K562 (cell line): ENCODE data around the gene FMNL2. TPM values are rescaled to one million over a fixed set of nuclear protein-coding genes. Genes with fewer than 3 reads are reported as not detected.
A peak's percentile ranks its signal among the peaks of the same experiment; 100 is the strongest.

Experiments used
- ATAC-seq: fragments of 200-7000 bp; cut with Tn5 transposase; 3 replicates; pipeline ENCODE4 v1.9.1; 2020; ENCODE audit warnings: moderate library complexity
- BruUV-seq: library from RNA; stranded (reverse); fragments of 400-500 nt; replicated peaks from 2 replicates; lab custom pipeline; 2021; lab: Mats Ljungman, UMichigan
- CTCF ChIA-PET: fragments of 300-600 bp; formaldehyde crosslinking; extraction: SDS; loops from one replicate; lab custom pipeline; 2021; ENCODE audit warnings: low intra/inter-chr PET ratio; lab: Yijun Ruan, JAX
- POLR2A ChIA-PET: fragments of 300-600, 350-650 bp; sonication (Branson Sonifier 250); formaldehyde crosslinking; extraction: SDS; loops from one replicate; lab custom pipeline; 2021; ENCODE audit warnings: antibody characterized with exemption, inconsistent platforms; lab: Yijun Ruan, JAX
- DNase-seq, 4 experiments: peaks; one replicate each; pipeline versions ENCODE4 v3.0.0 to v3.0.0-alpha.2; 2011 to 2018; ENCODE audit warnings: low spot score in 3 of 4, mixed read lengths in 3 of 4; ENCODE audit errors: extremely low read depth in 1 of 4
- FAIRE-seq: peaks from 2 replicates; lab custom pipeline; 2011; peaks lifted over from hg19 to GRCh38; lab: Jason Lieb, UNC
- H2AFZ ChIP-seq: 2 replicates; pipeline ENCODE4 v1.6.0; 2011; ENCODE audit warnings: low read depth, low read length, control low read depth, inconsistent platforms
- H3K27ac ChIP-seq: fragments of 200-600 bp; 3 replicates; pipeline ENCODE4 v1.8.0; 2011; ENCODE audit warnings: low read depth, mild to moderate bottlenecking, control low read depth, inconsistent platforms, low read length, moderate library complexity, mixed read lengths; ENCODE audit errors: extremely low read depth
- H3K27me3 ChIP-seq, 2 experiments: fragments of 300-600 bp in 1 of 2; 2 replicates in 1 of 2; 3 replicates in 1 of 2; pipeline versions ENCODE4 v1.6.0 to v1.8.0; 2011; ENCODE audit warnings: inconsistent platforms in 2 of 2, low read length in 2 of 2, mild to moderate bottlenecking in 1 of 2, mixed read lengths in 1 of 2, moderate library complexity in 1 of 2; ENCODE audit not compliant: control insufficient read depth in 2 of 2, insufficient read depth in 2 of 2
- H3K36me3 ChIP-seq: fragments of 300-600 bp; 3 replicates; pipeline ENCODE4 v1.8.0; 2011; ENCODE audit warnings: mild to moderate bottlenecking, low read length, inconsistent platforms; ENCODE audit not compliant: control insufficient read depth, insufficient read depth
- H3K4me1 ChIP-seq, 2 experiments: fragments of 200-600 bp in 1 of 2; replicated peaks in 1 of 2; 2 replicates in 1 of 2; 3 replicates in 1 of 2; pipeline versions ENCODE4 v1.5.1 to v1.8.0; 2011; ENCODE audit warnings: inconsistent platforms in 2 of 2, low read length in 2 of 2, mild to moderate bottlenecking in 1 of 2, mixed read lengths in 1 of 2, moderate library complexity in 1 of 2; ENCODE audit not compliant: control insufficient read depth in 2 of 2, insufficient read depth in 2 of 2
- H3K4me2 ChIP-seq: 2 replicates; pipeline ENCODE4 v1.6.1; 2011; ENCODE audit warnings: low read length, control low read depth, inconsistent platforms, mixed read lengths; ENCODE audit not compliant: insufficient read depth
- H3K4me3 ChIP-seq: fragments of 200-600 bp; sonication (generic), shearing (Covaris generic); 2 replicates; pipeline ENCODE4 v1.5.1; 2016; ENCODE audit warnings: control low read depth, inconsistent platforms
- H3K79me2 ChIP-seq: fragments of 200-600 bp; 3 replicates; pipeline ENCODE4 v1.8.0; 2011; ENCODE audit warnings: low read length, inconsistent platforms; ENCODE audit not compliant: control insufficient read depth, insufficient read depth
- H3K9ac ChIP-seq, 2 experiments: 2 replicates each; pipeline versions ENCODE4 v1.6.0 to v1.6.1; 2011; ENCODE audit warnings: low read depth in 2 of 2, low read length in 2 of 2, control low read depth in 1 of 2, inconsistent platforms in 1 of 2, mild to moderate bottlenecking in 1 of 2, mixed read lengths in 1 of 2; ENCODE audit not compliant: insufficient read depth in 1 of 2
- H3K9me1 ChIP-seq: one replicate; pipeline ENCODE4 v1.6.0; 2011; ENCODE audit warnings: inconsistent platforms, mild to moderate bottlenecking, low read length, moderate library complexity; ENCODE audit not compliant: control insufficient read depth, insufficient read depth
- H3K9me3 ChIP-seq: replicated peaks from 2 replicates; pipeline ENCODE4 v1.5.1; 2011; ENCODE audit warnings: low read depth, low read length, inconsistent platforms; ENCODE audit not compliant: control insufficient read depth, insufficient read depth
- H4K20me1 ChIP-seq: replicated peaks from 2 replicates; pipeline ENCODE4 v1.6.1; 2011; ENCODE audit warnings: low read length, inconsistent platforms, mixed read lengths; ENCODE audit not compliant: control insufficient read depth, insufficient read depth
- ARNT ChIP-seq, 2 experiments: fragments of 450-650 bp; IDR thresholded peaks; 2 replicates each; pipeline ENCODE4 v1.6.1; 2016; ENCODE audit warnings: mild to moderate bottlenecking in 1 of 2
- C11orf30 ChIP-seq: fragments of 450-650 bp; IDR thresholded peaks from 2 replicates; pipeline ENCODE4 v1.6.1; 2016; ENCODE audit warnings: low read depth, mild to moderate bottlenecking
- IFI16 ChIP-seq: fragments of 250-450 bp; sonication (Bioruptor Pico); IDR thresholded peaks from 2 replicates; pipeline ENCODE4 v2.1.2; 2022; ENCODE audit warnings: mild to moderate bottlenecking, inconsistent platforms
- KDM4B ChIP-seq, 2 experiments: fragments of 450-650 bp in 1 of 2; sonication (generic) in 1 of 2; IDR thresholded peaks; 2 replicates each; pipeline ENCODE4 v1.6.1; 2016 to 2017; ENCODE audit warnings: borderline replicate concordance in 2 of 2, antibody characterized with exemption in 1 of 2, low read depth in 1 of 2, mild to moderate bottlenecking in 1 of 2
- MAFG ChIP-seq: fragments of 450-650 bp; conservative IDR thresholded peaks from 2 replicates; pipeline ENCODE4 v1.6.1; 2016; ENCODE audit warnings: missing genetic modification characterization, missing compliant biosample characterization
- THAP12 ChIP-seq: fragments of 250-450 bp; sonication (Bioruptor Pico); IDR thresholded peaks from 2 replicates; pipeline ENCODE4 v1.9.0; 2021; ENCODE audit warnings: mild to moderate bottlenecking, inconsistent platforms
- ZNF184 ChIP-seq: sonication (generic); formaldehyde crosslinking; IDR thresholded peaks from 2 replicates; pipeline ENCODE4 v1.5.0; 2020; ENCODE audit warnings: missing genetic modification reagents
- ZNF316 ChIP-seq: fragments of 450-650 bp; IDR thresholded peaks from 2 replicates; pipeline ENCODE4 v1.6.1; 2016
- WGBS: fragments of 100-300 bp; shearing (Covaris generic); methylation state at CpG from one replicate; pipeline ENCODE4 v1.1.6; 2016; ENCODE audit warnings: low coverage, mixed read lengths; ENCODE audit not compliant: insufficient coverage; ENCODE audit errors: missing lambda C conversion rate; 5-methylcytosine and 5-hydroxymethylcytosine counted together
- in situ Hi-C: fragments of 300-500 bp; cut with MboI; formaldehyde crosslinking; loops from 4 replicates; pipeline ENCODE4 v1.15.0; 2018; ENCODE audit warnings: inconsistent platforms, mixed read lengths
- intact Hi-C: fragments of 100-400 bp; cut with micrococcal nuclease; formaldehyde crosslinking; loops from 2 replicates; pipeline ENCODE4 v1.14.2; 2022
- polyA plus RNA-seq, 8 experiments: library from polyadenylated mRNA; depleted of rRNA in 4 of 8; stranded (reverse) in 5 of 8; unstranded in 3 of 8; fragments of >200 nt; fragmentation: Nextera tagmentation in 2 of 8; fragmentation: Illumina TruSeq in 1 of 8; extraction: Ambion mirVana in 2 of 8; extraction: Trizol in 1 of 8; gene quantifications; 2 replicates each; pipeline versions ENCODE4 v1.2.1 to v1.2.3, GENCODE V29; 2011 to 2014; ENCODE audit warnings: inconsistent platforms in 1 of 8, missing spikeins in 1 of 8
- total RNA-seq, 7 experiments: library from RNA; depleted of rRNA in 6 of 7; stranded (reverse); fragments of >200 nt in 6 of 7; fragmentation: Illumina TruSeq in 2 of 7; extraction: Trizol in 2 of 7; gene quantifications; 2 replicates each; pipeline versions ENCODE4 v1.2.1 to v1.2.3, GENCODE V29; 2011 to 2021; ENCODE audit warnings: low replicate concordance in 1 of 7
- TF ChIP-seq, protein P1 (sequence below), 3 experiments: IDR thresholded peaks in 2 of 3; conservative IDR thresholded peaks in 1 of 3; 2 replicates each; pipeline ENCODE4 v1.5.1; 2011 to 2012; ENCODE audit warnings: low read length in 3 of 3, mild to moderate bottlenecking in 3 of 3, control low read depth in 2 of 3, improper control_type of control experiment in 1 of 3, inconsistent platforms in 1 of 3, low read depth in 1 of 3, mixed read lengths in 1 of 3, moderate library complexity in 1 of 3; ENCODE audit not compliant: insufficient read depth in 2 of 3

The FMNL2 gene
- total and polyA plus RNA-seq, 9 of the 15 experiments (the other 6 are each of a cell fraction or from before 2014, with no cell fraction given): 0.15 to 0.49 (median 0.24) TPM; not detected in 1

- Histone ChIP-seq H3K4me3 (no peak overlapping the region), H3K36me3 (no peaks in the 10 kb centered on the region), H3K27me3 (no peaks in the 10 kb centered on the region), H3K4me1 (no peaks in the 10 kb centered on the region), H3K9ac (no peak overlapping the region), H4K20me1 (no peaks in the 10 kb centered on the region), H3K27ac (no peak overlapping the region), H2AFZ (no peak overlapping the region), H3K4me2 (no peak overlapping the region), H3K9me1 (no peaks in the 10 kb centered on the region), H3K9me3 (no peaks in the 10 kb centered on the region), H3K79me2 (no peaks in the 10 kb centered on the region)
- intact Hi-C loops (no loop called here), in situ Hi-C loops (no loop called here)
- ATAC-seq: 0 out of 3 replicates have a peak, but pooled peaks have one; percentile 33
- TF ChIP-seq ARNT (IDR thresholded peaks at IDR 0.05): no peak
- TF ChIP-seq, protein P1, sequence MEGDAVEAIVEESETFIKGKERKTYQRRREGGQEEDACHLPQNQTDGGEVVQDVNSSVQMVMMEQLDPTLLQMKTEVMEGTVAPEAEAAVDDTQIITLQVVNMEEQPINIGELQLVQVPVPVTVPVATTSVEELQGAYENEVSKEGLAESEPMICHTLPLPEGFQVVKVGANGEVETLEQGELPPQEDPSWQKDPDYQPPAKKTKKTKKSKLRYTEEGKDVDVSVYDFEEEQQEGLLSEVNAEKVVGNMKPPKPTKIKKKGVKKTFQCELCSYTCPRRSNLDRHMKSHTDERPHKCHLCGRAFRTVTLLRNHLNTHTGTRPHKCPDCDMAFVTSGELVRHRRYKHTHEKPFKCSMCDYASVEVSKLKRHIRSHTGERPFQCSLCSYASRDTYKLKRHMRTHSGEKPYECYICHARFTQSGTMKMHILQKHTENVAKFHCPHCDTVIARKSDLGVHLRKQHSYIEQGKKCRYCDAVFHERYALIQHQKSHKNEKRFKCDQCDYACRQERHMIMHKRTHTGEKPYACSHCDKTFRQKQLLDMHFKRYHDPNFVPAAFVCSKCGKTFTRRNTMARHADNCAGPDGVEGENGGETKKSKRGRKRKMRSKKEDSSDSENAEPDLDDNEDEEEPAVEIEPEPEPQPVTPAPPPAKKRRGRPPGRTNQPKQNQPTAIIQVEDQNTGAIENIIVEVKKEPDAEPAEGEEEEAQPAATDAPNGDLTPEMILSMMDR (IDR thresholded peaks at IDR 0.05 in 2 of 3, conservative IDR thresholded peaks at IDR 0.05 in 1 of 3; ENCODE audit: insufficient read depth in 2 of 3, low read depth in 1 of 3, low read length in 3 of 3): peak in 1 of 3 experiments; percentile 9; a peak in 1 of 6 replicates
- no peak for TF ChIP-seq IFI16
- 0% methylated on average over 7 of the region's 7 CpGs for WGBS
- POLR2A ChIA-PET: no interaction called here
- no peak for DNase-seq
- CTCF ChIA-PET: no interaction called here
- no peak for FAIRE-seq
- BruUV-seq: no TSS peak
Observed at GRCh38 chr2:152441961-152442360, 107.0 kb downstream of the FMNL2 start.

- POLR2A ChIA-PET: interaction anchor here (0.6 kb wide), 1 partner anchor 101 kb away, joined by 3 read pairs; no protein-coding TSS in a partner anchor
- no peaks in the 10 kb centered on the region for H3K79me2 ChIP-seq
- H3K27me3 ChIP-seq: peaks cover 0 to 2% of the 10 kb centered on the region in 2 experiments; a peak in 1 of 5 replicates
- no peak overlapping the region for H3K27ac ChIP-seq
- no TSS peak for BruUV-seq
- no peaks in the 10 kb centered on the region for H3K9me1 ChIP-seq
- TF ChIP-seq C11orf30: peak; percentile 31; the same call in 1 of the 2 replicates
- no peak for TF ChIP-seq ZNF184 (CRISPR knock-in tag)
- peak; percentile 46 for TF ChIP-seq MAFG (tag)
- TF ChIP-seq ZNF316: peak; percentile 55
- TF ChIP-seq ARNT (IDR thresholded peaks at IDR 0.05): no peak
- TF ChIP-seq KDM4B (IDR thresholded peaks at IDR 0.05; ENCODE audit: borderline replicate concordance in 2 of 2, low read depth in 1 of 2): no peak
- no peak for TF ChIP-seq THAP12 (CRISPR knock-in tag)
- TF ChIP-seq, all 486 proteins: peak for 3
- Histone ChIP-seq H3K4me3 (no peak overlapping the region), H3K36me3 (no peaks in the 10 kb centered on the region), H3K4me1 (no peaks in the 10 kb centered on the region), H3K4me2 (no peak overlapping the region), H2AFZ (no peak overlapping the region), H4K20me1 (no peaks in the 10 kb centered on the region), H3K9ac (no peak overlapping the region), H3K9me3 (no peaks in the 10 kb centered on the region)
- ATAC-seq (no peak), DNase-seq (no peak), FAIRE-seq (no peak)
- 0% methylated on average over 6 of the region's 6 CpGs for WGBS
- in situ Hi-C loops: no loop called here
- CTCF ChIA-PET: no interaction called here
- intact Hi-C loops: no loop called here
Observed at GRCh38 chr2:152443771-152444170, 108.8 kb downstream of the FMNL2 start.
